ENCODE data around the gene UBE2F. TPM values are rescaled to one million over a fixed set of nuclear protein-coding genes. Genes with fewer than 3 reads are reported as not detected.
A peak's percentile ranks its signal among the peaks of the same experiment; 100 is the strongest.

UBE2F gene
- total and polyA plus RNA-seq, 9 of the 15 experiments (the other 6 are each of a cell fraction or from before 2014, with no cell fraction given), result 18.1 to 88.1 (median 53.0) TPM

DNA sequence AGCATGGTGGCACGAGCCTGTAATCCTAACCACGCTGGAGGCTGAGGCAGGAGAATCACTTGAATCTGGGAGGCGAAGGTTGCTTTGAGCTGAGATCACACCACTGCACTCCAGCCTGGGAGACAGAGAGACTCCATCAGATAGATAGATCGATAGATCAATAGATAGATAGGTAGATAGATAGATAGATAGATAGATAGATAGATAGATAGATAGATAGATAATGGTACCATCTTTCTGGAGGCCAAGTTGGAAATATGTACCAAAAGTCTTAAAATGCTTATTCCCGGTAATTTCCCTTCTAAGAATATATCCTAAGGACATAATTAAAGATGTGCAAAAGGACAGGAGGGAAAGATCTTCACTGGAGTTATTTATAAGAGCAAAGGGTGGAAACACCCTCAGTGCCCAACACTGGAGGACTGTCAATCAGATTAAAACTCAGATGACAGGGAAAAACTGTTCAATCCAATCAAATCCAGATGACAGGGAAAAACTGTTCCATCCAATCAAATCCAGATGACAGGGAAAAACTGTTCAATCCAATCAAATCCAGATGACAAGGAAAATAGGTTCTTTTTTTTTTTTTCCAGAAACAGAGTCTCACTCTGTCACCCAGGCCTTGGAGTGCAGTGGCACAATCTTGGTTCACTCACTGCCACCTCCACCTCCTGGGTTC lies 49.0 kb upstream of the UBE2F start:
- H3K27me3 ChIP-seq (ENCODE audit: control insufficient read depth in 2 of 2, insufficient read depth in 2 of 2, low read length in 2 of 2), result no peaks in the 10 kb centered on the region
- ATAC-seq (no peak), FAIRE-seq (no peak), DNase-seq (ENCODE audit: extremely low read depth in 1 of 4, low spot score in 3 of 4) (no peak)
- in situ Hi-C loops (cut with MboI) (no loop called here), intact Hi-C loops (cut with micrococcal nuclease) (no loop called here)
- H4K20me1 ChIP-seq (replicated peaks; ENCODE audit: control insufficient read depth, insufficient read depth, low read length), result no peaks in the 10 kb centered on the region
- 38% methylated on average over 5 of the region's 5 CpGs for WGBS (ENCODE audit: insufficient coverage, low coverage, missing lambda C conversion rate)
- H3K9me3 ChIP-seq (replicated peaks; ENCODE audit: control insufficient read depth, insufficient read depth, low read depth, low read length), result no peaks in the 10 kb centered on the region
- H3K4me2 ChIP-seq (ENCODE audit: insufficient read depth, low read length), result no peak overlapping the region
- H2AFZ ChIP-seq (ENCODE audit: low read depth, low read length), result no peak overlapping the region
- no peak overlapping the region for H3K9ac ChIP-seq (ENCODE audit: insufficient read depth in 1 of 2, low read depth in 2 of 2, low read length in 2 of 2)
- no peaks in the 10 kb centered on the region for H3K9me1 ChIP-seq (ENCODE audit: control insufficient read depth, insufficient read depth, low read length)
- CTCF ChIA-PET (ENCODE audit: low intra/inter-chr PET ratio), result no interaction called here
- peaks cover 0 to 10% of the 10 kb centered on the region in 2 experiments; a peak in 2 of 5 replicates for H3K4me1 ChIP-seq (replicated peaks in 1 of 2; ENCODE audit: control insufficient read depth in 2 of 2, insufficient read depth in 2 of 2, low read length in 2 of 2)
- no peak overlapping the region for H3K27ac ChIP-seq (ENCODE audit: extremely low read depth, low read depth, low read length)
- H3K79me2 ChIP-seq (ENCODE audit: control insufficient read depth, insufficient read depth, low read length), result no peaks in the 10 kb centered on the region
- no peak overlapping the region for H3K4me3 ChIP-seq
- BruUV-seq (replicated peaks), result no TSS peak
- POLR2A ChIA-PET, result no interaction called here
- H3K36me3 ChIP-seq (ENCODE audit: control insufficient read depth, insufficient read depth, low read length), result no peaks in the 10 kb centered on the region
- TF ChIP-seq CC2D1A (IDR thresholded peaks at IDR 0.05) (no peak), CHAMP1 (IDR thresholded peaks at IDR 0.05) (no peak), HDAC2 (IDR thresholded peaks at IDR 0.05) (no peak), SMAD4 (CRISPR knock-in tag; conservative IDR thresholded peaks at IDR 0.05) (no peak), ZNF431 (CRISPR knock-in tag; IDR thresholded peaks at IDR 0.05) (no peak), MTA1 (IDR thresholded peaks at IDR 0.05; ENCODE audit: borderline replicate concordance) (0 out of 2 replicates have a peak, but pooled peaks have one; percentile 54), DACH1 (IDR thresholded peaks at IDR 0.05; ENCODE audit: partially characterized antibody) (peak; percentile 97), MTA3 (IDR thresholded peaks at IDR 0.05; ENCODE audit: borderline replicate concordance) (no peak), ZC3H8 (IDR thresholded peaks at IDR 0.05) (no peak), KDM2B (CRISPR knock-in tag; IDR thresholded peaks at IDR 0.05) (no peak), CBFA2T3 (IDR thresholded peaks at IDR 0.05) (no peak), NR4A1 (CRISPR knock-in tag; IDR thresholded peaks at IDR 0.05) (no peak), NR4A1 (tag; IDR thresholded peaks at IDR 0.05) (no peak), GATAD2B (IDR thresholded peaks at IDR 0.05; ENCODE audit: borderline replicate concordance) (peak; percentile 64; the same call in 1 of the 2 replicates), ZC3H11A (IDR thresholded peaks at IDR 0.05; ENCODE audit: low read depth, low read length) (no peak), FOSL1 (tag; conservative IDR thresholded peaks at IDR 0.05) (no peak)
- TF ChIP-seq, protein P1, sequence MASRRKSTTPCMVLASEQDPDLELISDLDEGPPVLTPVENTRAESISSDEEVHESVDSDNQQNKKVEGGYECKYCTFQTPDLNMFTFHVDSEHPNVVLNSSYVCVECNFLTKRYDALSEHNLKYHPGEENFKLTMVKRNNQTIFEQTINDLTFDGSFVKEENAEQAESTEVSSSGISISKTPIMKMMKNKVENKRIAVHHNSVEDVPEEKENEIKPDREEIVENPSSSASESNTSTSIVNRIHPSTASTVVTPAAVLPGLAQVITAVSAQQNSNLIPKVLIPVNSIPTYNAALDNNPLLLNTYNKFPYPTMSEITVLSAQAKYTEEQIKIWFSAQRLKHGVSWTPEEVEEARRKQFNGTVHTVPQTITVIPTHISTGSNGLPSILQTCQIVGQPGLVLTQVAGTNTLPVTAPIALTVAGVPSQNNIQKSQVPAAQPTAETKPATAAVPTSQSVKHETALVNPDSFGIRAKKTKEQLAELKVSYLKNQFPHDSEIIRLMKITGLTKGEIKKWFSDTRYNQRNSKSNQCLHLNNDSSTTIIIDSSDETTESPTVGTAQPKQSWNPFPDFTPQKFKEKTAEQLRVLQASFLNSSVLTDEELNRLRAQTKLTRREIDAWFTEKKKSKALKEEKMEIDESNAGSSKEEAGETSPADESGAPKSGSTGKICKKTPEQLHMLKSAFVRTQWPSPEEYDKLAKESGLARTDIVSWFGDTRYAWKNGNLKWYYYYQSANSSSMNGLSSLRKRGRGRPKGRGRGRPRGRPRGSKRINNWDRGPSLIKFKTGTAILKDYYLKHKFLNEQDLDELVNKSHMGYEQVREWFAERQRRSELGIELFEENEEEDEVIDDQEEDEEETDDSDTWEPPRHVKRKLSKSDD (conservative IDR thresholded peaks at IDR 0.05; ENCODE audit: low read length), result no peak
- TF ChIP-seq, protein P2, sequence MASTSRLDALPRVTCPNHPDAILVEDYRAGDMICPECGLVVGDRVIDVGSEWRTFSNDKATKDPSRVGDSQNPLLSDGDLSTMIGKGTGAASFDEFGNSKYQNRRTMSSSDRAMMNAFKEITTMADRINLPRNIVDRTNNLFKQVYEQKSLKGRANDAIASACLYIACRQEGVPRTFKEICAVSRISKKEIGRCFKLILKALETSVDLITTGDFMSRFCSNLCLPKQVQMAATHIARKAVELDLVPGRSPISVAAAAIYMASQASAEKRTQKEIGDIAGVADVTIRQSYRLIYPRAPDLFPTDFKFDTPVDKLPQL (IDR thresholded peaks at IDR 0.05; ENCODE audit: extremely low read depth, insufficient read length), result no peak

All from K562 (cell line).